CD4-positive, alpha-beta T cell treated with Interleukin-1 beta for 1 hour (primary cell): ENCODE data around the gene TNFRSF19.
"Not testable (repeated sequence)": the region's sequence is repeated elsewhere in the genome, so short reads cannot be mapped to it uniquely, and the experiment has no call there.

Experiments used
- DNase-seq, 2 donors: peaks; one replicate each; pipeline ENCODE4 v3.0.0-alpha.2; 2020 to 2022

The TNFRSF19 gene, protein sequence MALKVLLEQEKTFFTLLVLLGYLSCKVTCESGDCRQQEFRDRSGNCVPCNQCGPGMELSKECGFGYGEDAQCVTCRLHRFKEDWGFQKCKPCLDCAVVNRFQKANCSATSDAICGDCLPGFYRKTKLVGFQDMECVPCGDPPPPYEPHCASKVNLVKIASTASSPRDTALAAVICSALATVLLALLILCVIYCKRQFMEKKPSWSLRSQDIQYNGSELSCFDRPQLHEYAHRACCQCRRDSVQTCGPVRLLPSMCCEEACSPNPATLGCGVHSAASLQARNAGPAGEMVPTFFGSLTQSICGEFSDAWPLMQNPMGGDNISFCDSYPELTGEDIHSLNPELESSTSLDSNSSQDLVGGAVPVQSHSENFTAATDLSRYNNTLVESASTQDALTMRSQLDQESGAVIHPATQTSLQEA

GRCh38 chr13:23570099-23570920, at the start of gene TNFRSF19:
Gene TNFRSF19, plus strand, starts transcription at chr13:23570412. Its CDS starts 19,772 bp downstream, at chr13:23590184.
- DNase-seq = no peak

DNA sequence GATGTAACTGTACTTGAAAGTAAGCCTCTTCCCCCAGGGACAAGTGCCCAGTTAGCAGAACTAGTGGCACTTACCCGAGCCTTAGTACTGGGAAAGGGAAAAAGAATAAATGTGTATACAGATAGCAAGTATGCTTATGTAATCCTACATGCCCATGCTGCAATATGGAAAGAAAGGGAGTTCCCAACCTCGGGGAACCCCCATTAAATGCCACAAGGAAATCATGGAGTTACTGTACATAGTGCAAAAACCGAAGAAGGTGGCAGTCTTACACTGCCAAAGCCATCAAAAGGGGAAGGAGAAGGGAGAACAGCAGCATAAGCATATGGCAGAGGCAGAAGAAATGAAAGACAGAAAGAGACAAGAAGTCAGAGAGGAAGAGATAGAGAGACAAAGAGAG, 40.3 kb upstream of the TNFRSF19 start:
- DNase-seq = not testable (repeated sequence)

DNA sequence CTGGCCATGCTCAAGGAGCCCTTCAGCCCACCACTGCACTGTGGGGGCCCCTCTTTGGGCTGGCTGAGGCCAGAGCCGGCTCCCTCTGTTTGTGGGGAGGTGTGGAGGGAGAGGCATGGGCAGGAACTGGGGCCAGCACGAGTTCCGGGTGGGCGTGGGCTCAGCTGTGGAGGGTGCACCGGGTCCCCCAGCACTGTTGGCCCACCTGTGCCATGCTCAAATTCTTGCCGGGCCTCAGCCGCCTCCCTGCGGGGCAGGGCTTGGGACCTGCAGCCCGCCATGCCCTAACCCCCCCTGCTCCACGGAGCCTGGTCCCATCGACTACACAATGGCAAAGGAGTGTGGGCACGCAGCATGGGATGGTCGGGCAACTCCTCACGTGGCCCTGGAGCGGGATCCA, 38.8 kb upstream of the TNFRSF19 start:
- no peak for DNase-seq

DNA sequence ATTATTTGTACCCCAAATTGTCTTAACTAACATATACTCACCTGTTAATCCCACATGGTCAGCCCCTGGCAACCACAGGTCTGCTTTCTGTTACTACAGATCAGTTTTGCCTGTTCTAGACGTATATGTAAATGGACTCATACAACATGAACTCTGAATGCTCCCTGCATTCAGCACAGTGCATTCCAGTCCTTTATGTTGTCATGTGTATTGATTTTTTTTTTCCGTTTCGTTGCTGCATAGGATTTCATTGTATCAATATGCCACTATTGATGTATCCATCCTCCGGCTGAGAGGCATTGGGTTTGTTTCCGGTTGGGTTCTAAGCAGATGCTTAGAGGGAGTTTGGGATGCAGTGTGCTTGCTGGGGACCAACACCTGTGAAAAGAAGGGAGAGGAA, 36.1 kb upstream of the TNFRSF19 start:
- DNase-seq = no peak

- DNase-seq = no peak
Observed at GRCh38 chr13:23541221-23541824, 28.9 kb upstream of the TNFRSF19 start.

GRCh38 chr13:23544668-23545067, 25.5 kb upstream of the TNFRSF19 start:
- DNase-seq = no peak

- no peak for DNase-seq
Observed at GRCh38 chr13:23547000-23547590, 23.1 kb upstream of the TNFRSF19 start.

GRCh38 chr13:23549724-23550123, 20.5 kb upstream of the TNFRSF19 start:
- DNase-seq = no peak

DNA sequence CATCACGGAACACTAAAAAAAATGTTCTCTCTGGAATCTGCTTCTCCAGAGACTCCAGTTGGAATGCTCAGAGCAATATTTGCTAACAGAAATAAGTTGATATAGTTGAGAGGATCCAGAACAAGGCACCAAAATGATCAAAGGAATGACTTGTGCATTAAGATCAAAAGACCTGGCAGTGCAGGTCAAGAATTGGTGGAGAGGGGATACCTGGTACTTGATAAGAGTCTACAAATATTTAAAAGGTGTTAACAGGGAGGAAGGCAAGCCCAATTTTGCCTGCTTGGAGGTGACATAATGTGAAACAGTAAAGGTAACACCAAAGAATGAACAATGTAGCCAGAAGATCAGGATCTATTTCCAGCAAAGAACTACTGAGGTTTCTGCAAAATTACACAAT, 20.0 kb upstream of the TNFRSF19 start:
- DNase-seq = no peak

GRCh38 chr13:23551213-23552008, 18.8 kb upstream of the TNFRSF19 start:
- DNase-seq = no peak

DNA sequence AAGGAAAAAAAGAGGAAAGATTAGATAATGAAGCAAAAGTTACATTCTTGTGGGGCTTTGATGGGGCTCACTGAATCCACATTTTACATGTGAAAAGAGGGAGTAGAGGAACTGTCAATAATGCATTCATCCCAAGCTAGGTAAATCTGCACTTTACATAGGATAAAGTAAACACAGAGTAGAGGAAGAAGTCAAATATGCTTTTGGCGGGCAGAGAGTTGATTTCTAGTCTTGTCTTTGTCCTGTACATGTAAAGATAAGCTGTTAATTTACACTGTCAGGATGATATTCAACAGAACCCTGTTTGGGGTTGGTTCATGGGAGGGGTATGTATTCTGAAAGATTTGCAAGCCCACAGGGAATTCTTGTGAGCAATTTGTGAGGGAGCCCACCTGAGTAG, 18.0 kb upstream of the TNFRSF19 start:
- DNase-seq = no peak

GRCh38 chr13:23552661-23553060, 17.6 kb upstream of the TNFRSF19 start:
- DNase-seq = no peak

DNA sequence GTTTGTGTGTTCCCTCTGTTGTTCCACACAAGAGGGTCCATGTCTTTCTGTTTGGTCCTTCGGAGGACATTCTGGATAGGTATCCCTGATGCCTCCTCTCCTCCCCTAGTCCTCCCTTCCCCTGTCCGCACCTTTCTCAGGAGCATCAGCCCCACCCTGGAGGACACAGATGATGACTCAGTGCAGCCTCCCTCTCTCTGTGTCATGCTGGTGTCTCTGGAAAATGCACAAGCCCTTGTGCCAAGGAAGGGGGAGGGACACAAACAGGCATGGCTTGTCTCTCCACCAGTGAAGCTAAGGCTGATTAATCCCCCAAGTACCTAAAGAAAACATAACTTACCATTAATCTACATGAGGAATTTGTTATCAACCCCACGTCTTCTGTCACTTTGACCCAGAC, 16.2 kb upstream of the TNFRSF19 start:
- DNase-seq = no peak

GRCh38 chr13:23557043-23557442, 13.2 kb upstream of the TNFRSF19 start:
- no peak for DNase-seq

GRCh38 chr13:23557733-23558132, 12.5 kb upstream of the TNFRSF19 start:
- DNase-seq = no peak

DNA sequence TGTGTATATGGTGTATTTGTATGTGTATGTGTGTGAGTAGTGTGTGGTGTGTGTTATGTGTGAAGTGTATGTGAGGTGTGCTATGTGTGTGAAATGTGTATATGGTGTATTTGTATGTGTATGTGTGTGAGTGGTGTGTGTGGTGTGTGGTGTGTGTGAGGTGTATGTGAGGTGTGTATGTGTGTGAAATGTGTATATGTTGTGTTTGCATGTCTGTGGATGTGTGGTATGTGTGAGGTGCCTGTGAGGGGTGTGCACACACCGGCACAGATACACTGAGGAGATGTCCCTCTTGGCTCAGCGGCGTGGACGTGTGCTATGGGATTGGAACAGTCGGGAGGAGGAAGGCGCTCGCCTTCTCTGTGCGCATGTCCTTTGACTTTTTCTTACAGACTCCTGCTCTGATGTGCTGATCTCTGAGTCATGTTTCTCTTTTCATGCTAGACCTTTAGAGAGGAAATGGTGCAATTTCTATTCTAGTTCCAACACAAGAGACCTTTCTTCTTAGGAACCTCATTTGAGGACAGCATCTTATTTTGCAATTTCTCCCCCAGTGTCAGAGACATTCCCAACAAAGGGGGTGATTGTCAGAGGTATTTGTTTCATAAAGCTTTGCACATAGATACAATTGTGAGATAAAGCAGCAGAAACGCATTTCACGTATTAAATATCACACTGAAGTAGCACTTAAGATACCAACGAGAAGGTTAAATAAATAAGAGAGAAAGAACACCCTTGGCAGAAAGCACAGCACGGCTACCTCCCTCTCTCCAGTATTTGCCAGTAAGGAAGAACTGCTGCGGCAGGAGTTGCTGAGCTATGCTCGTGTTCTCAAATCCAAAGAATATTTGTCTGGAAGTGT, 11.3 kb upstream of the TNFRSF19 start:
- peak in 1 of 2 donors; percentile 6 for DNase-seq

- DNase-seq = no peak
Observed at GRCh38 chr13:23560571-23561089, 9.6 kb upstream of the TNFRSF19 start.

DNA sequence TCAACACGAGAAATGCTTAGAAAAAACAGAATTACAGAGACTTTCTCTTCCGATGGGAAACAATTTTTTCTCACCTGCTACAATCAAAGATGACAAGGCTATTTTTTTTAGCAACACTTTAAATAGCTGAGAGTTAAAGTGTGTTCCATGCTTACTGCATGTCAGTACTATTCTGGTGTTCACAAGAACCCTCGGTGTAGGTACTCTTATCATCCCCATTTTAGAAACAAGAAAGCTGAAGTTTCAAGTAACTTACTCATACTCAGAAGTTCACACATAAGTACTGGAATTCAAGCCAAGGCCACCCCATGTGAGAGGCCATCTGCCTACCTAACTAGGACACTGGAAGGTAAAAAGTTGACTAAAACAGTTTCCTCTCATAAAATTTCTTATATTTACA, 9.0 kb upstream of the TNFRSF19 start:
- DNase-seq = no peak

DNA sequence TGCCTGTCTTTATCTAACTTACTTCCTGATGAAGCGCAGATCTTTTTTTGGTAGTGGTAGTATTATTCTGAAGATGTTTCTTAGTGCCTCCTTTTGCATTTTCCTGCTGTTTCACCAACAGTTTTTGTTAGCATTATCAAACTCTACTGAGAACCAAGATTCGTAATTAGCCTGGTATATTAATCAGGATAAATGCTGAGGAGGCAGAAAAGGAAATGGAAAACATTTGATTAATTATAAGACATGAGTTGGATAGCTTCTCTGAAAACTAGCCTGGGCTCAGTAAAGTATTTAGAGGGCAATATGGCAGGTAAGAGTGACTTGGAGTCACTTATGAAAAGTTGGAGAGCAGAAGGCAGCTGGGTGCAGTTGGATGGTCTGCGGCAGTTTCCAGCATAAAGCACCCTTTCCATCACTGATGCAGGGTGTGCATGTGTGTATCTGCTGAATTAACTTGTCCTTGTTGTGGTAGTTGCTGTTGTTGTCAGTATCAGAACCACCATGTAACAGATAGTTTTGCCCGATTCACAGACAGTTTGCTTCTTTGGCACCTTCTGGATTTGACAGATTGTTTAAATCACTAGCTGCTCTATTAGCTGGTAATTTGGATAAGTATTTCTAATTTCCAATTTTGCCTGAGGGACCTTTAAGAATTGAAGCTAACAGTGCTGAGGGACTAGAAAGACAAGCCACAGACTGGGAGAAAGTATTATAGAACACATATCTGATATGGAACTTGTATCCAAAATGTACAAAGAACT, 6.9 kb upstream of the TNFRSF19 start:
- DNase-seq = no peak

- no peak for DNase-seq
Observed at GRCh38 chr13:23567906-23568460, 2.2 kb upstream of the TNFRSF19 start.
